Vagina (tissue), 2 donors: ENCODE results near the gene NPTX1. TPM values are rescaled to one million over a fixed set of nuclear protein-coding genes. Genes with fewer than 3 reads are reported as not detected.

Source experiments
- DNase-seq, 2 donors: peaks; one replicate each; pipeline ENCODE4 v3.0.0-alpha.2; 2017; ENCODE audit errors: extremely low spot score in 2 of 2
- H3K27ac ChIP-seq: fragments of 200-600 bp; sonication (generic); one replicate; pipeline ENCODE4 v1.5.1; 2019
- H3K27me3 ChIP-seq: fragments of 200-600 bp; sonication (generic); one replicate; pipeline ENCODE4 v1.5.1; 2019
- H3K36me3 ChIP-seq, 2 donors: fragments of 200-600 bp; sonication (generic); one replicate each; pipeline ENCODE4 v1.5.1; 2017 to 2019
- H3K4me1 ChIP-seq: fragments of 200-600 bp; sonication (generic); one replicate; pipeline ENCODE4 v1.5.1; 2019
- H3K4me3 ChIP-seq, 2 donors: fragments of 200-600 bp; sonication (generic); 1 replicate in 1 of 2; 2 replicates in 1 of 2; pipeline ENCODE4 v1.5.1; 2016 to 2019
- H3K9me3 ChIP-seq: fragments of 200-600 bp; sonication (generic); one replicate; pipeline ENCODE4 v1.5.1; 2019
- POLR2A ChIP-seq, 2 donors: fragments of 450-650 bp; IDR thresholded peaks; one replicate each; pipeline ENCODE4 v1.6.1; 2017; ENCODE audit warnings: antibody characterized with exemption in 2 of 2, mild to moderate bottlenecking in 2 of 2, moderate library complexity in 2 of 2
- POLR2AphosphoS5 ChIP-seq, 2 donors: sonication (generic); formaldehyde crosslinking; IDR thresholded peaks; one replicate each; pipeline ENCODE4 v1.9.0; 2017; ENCODE audit warnings: antibody characterized with exemption in 2 of 2, mild to moderate bottlenecking in 2 of 2, low read depth in 1 of 2; ENCODE audit not compliant: insufficient read depth in 1 of 2
- intact Hi-C: fragments of 100-400 bp; cut with DNase I; formaldehyde crosslinking; loops from one replicate; pipeline ENCODE4 v1.15.1; 2023
- total RNA-seq: library from RNA; depleted of rRNA; stranded (reverse); fragments of >200 nt; gene quantifications from one replicate; pipeline ENCODE4 v1.2.3, GENCODE V29; 2016
- TF ChIP-seq, protein P1 (sequence below), 3 experiments: fragments of 450-650 bp in 2 of 3; fragments of 200-600 bp in 1 of 3; sonication (generic) in 1 of 3; IDR thresholded peaks; one replicate each; pipeline ENCODE4 v1.5.1; 2017 to 2019; ENCODE audit warnings: antibody characterized with exemption in 3 of 3, mild to moderate bottlenecking in 2 of 3, moderate library complexity in 2 of 3

The NPTX1 gene
- total RNA-seq, 1 donor from 2014 or later: 0.49 TPM

DNA sequence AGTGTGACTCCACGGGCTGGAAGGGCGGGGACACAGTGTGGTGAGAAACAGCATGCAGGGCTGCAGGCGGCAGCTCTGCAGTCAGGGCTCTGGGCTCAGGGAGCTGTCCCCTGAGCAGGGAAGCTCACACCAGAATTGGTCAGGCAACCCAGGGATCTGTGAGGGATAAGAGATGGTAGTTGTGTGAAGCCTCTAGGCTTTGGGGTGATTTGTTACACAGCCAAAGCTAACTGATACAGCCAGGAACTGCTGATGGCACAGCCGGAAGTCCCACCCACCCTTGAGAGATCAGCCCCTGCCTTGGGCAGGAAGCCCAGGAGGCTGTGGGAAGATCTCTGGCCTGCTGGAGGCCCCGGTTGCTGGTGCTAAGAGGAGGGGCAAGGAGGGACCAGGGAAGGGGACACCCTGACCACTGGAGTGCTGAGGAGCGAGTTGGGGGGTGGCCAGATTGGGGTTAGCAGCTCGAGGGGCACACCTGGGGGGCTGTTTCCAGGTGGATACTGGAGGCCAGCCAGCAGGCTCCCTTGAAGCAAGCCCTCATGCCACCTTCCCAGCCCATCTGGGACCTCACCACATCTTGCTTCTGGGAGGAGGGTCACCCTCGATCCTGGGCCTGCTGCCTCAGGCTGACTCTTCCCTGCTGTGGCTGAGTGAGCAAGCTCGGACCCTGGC lies 25.2 kb downstream of the NPTX1 start:
- no peaks in the 10 kb centered on the region for H3K9me3 ChIP-seq
- H3K4me3 ChIP-seq: no peak overlapping the region
- no peak for DNase-seq
- no peaks in the 10 kb centered on the region for H3K36me3 ChIP-seq
- intact Hi-C loops: loop anchor here (10.0 kb wide), 1 partner anchor 414 kb away; no protein-coding TSS in a partner anchor
- H3K4me1 ChIP-seq: peaks cover 19% of the 10 kb centered on the region
- TF ChIP-seq, protein P1, sequence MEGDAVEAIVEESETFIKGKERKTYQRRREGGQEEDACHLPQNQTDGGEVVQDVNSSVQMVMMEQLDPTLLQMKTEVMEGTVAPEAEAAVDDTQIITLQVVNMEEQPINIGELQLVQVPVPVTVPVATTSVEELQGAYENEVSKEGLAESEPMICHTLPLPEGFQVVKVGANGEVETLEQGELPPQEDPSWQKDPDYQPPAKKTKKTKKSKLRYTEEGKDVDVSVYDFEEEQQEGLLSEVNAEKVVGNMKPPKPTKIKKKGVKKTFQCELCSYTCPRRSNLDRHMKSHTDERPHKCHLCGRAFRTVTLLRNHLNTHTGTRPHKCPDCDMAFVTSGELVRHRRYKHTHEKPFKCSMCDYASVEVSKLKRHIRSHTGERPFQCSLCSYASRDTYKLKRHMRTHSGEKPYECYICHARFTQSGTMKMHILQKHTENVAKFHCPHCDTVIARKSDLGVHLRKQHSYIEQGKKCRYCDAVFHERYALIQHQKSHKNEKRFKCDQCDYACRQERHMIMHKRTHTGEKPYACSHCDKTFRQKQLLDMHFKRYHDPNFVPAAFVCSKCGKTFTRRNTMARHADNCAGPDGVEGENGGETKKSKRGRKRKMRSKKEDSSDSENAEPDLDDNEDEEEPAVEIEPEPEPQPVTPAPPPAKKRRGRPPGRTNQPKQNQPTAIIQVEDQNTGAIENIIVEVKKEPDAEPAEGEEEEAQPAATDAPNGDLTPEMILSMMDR (IDR thresholded peaks at IDR 0.05): no peak
- no peak for TF ChIP-seq POLR2AphosphoS5 (IDR thresholded peaks at IDR 0.05; ENCODE audit: insufficient read depth in 1 of 2, low read depth in 1 of 2)
- no peaks in the 10 kb centered on the region for H3K27me3 ChIP-seq
- H3K27ac ChIP-seq: no peak overlapping the region

DNA sequence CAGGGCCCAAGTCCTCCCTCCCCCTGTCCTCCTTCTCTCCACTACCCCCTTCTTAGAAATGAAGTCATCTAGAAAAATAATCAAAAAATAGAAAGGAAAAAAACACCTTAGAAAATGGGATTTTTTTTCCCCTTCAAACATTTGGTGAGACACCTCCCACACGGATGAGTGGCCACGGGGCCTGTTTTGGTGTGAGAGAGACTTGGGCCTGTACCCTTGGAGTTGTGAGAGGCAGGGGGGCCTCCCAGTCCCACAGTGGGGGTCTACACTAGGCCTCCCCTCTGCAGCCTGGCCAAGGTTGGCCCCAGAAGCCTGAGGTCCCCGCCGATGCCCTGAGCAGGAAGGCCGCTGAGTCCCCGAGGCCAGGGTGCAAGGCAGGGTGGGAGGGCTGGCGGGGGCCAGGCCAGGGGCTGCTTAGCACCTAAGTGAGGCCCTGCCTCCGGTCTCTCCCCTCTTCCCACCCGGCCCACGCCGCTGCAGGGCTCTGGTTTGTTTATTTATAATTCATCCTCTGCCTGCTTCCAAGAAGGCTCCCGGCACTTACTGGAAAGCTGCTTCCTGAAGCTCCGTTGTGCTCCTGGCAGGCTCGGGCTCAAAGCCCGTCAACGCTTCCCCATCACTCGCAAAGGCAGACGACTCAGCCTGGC lies 26.4 kb downstream of the NPTX1 start:
- Histone ChIP-seq H3K27ac (no peak overlapping the region), H3K36me3 (no peaks in the 10 kb centered on the region), H3K4me3 (no peak overlapping the region), H3K27me3 (no peaks in the 10 kb centered on the region), H3K4me1 (peaks cover 7% of the 10 kb centered on the region), H3K9me3 (no peaks in the 10 kb centered on the region)
- no peak for DNase-seq
- TF ChIP-seq, protein P1 (IDR thresholded peaks at IDR 0.05): no peak
- no peak for TF ChIP-seq POLR2AphosphoS5 (IDR thresholded peaks at IDR 0.05; ENCODE audit: insufficient read depth in 1 of 2, low read depth in 1 of 2)
- no peak for TF ChIP-seq POLR2A (IDR thresholded peaks at IDR 0.05)
- intact Hi-C loops: loop anchor here (10.0 kb wide), 2 partner anchors 415 to 655 kb away; no protein-coding TSS in a partner anchor

DNA sequence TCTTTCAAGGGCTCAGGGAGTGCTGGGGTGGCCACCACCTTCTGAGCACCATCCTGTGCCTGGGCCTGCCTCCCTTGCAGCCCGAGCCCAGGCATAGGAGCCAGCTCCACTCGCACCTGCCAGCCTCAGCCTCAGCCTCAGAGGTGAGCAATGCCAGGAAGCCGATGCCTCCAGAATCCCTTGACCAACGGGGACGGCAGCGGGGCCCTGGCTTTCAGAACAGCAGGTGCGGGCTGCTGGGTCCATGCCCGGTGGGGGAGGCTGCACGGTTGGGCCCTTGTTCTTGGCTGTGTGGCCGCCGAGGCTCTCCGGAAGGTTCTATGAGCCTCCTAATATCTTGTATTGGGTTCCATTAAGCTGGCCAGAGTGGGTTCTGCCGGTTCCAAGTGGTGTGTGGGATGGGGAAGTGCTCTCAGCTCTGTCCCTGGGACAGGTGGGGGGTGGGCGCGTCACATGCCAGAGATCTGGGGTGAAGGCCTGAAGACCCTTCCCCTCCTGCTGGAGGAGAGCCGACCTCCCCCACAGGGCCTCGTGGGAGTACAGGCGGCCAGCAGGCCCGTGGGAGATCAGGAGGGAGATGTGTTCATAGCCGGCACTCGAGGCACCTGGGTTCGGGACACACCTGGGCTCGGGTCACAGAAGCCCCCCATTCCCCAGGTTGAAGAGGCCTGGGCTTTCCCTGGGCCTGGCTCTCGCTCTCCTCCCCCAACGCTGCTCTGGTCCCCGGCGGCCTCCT lies 27.0 kb downstream of the NPTX1 start:
- intact Hi-C loops: loop anchor here (10.0 kb wide), 1 partner anchor 655 kb away; no protein-coding TSS in a partner anchor
- DNase-seq: no peak
- H3K36me3 ChIP-seq: no peaks in the 10 kb centered on the region
- TF ChIP-seq, protein P1 (IDR thresholded peaks at IDR 0.05): no peak
- H3K27ac ChIP-seq: no peak overlapping the region
- H3K9me3 ChIP-seq: no peaks in the 10 kb centered on the region
- H3K4me1 ChIP-seq: peaks cover 7% of the 10 kb centered on the region
- no peak overlapping the region for H3K4me3 ChIP-seq
- H3K27me3 ChIP-seq: no peaks in the 10 kb centered on the region

GRCh38 chr17:80447790-80448189 lies 28.6 kb downstream of the NPTX1 start:
- no peak for DNase-seq
- intact Hi-C loops: loop anchor here (10.0 kb wide), 1 partner anchor 657 kb away; no protein-coding TSS in a partner anchor
- no peaks in the 10 kb centered on the region for H3K9me3 ChIP-seq
- no peaks in the 10 kb centered on the region for H3K27me3 ChIP-seq
- H3K27ac ChIP-seq: no peak overlapping the region
- H3K4me1 ChIP-seq: no peaks in the 10 kb centered on the region
- H3K36me3 ChIP-seq: no peaks in the 10 kb centered on the region
- TF ChIP-seq POLR2A (IDR thresholded peaks at IDR 0.05) (no peak), POLR2AphosphoS5 (IDR thresholded peaks at IDR 0.05; ENCODE audit: insufficient read depth in 1 of 2, low read depth in 1 of 2) (no peak)
- TF ChIP-seq, protein P1 (IDR thresholded peaks at IDR 0.05): no peak
- H3K4me3 ChIP-seq: no peak overlapping the region
